Keratinocyte (primary cell): ENCODE measurements around the gene SH3RF1.

Source experiments
- CTCF ChIP-seq, 3 experiments: IDR thresholded peaks in 1 of 3; conservative IDR thresholded peaks in 1 of 3; optimal IDR thresholded peaks in 1 of 3; 2 replicates in 2 of 3; 3 replicates in 1 of 3; pipeline versions ENCODE3 to v1.5.1; 2011; ENCODE audit warnings: low read length in 3 of 3, mild to moderate bottlenecking in 3 of 3, moderate library complexity in 2 of 3, control low read depth in 1 of 3, inconsistent platforms in 1 of 3; ENCODE audit not compliant: insufficient read depth in 2 of 3; ENCODE audit errors: extremely low read depth in 1 of 3
- EZH2 ChIP-seq: IDR thresholded peaks from one replicate; pipeline ENCODE4 v1.6.1; 2012; ENCODE audit warnings: inconsistent platforms, mild to moderate bottlenecking, low read length, moderate library complexity

DNA sequence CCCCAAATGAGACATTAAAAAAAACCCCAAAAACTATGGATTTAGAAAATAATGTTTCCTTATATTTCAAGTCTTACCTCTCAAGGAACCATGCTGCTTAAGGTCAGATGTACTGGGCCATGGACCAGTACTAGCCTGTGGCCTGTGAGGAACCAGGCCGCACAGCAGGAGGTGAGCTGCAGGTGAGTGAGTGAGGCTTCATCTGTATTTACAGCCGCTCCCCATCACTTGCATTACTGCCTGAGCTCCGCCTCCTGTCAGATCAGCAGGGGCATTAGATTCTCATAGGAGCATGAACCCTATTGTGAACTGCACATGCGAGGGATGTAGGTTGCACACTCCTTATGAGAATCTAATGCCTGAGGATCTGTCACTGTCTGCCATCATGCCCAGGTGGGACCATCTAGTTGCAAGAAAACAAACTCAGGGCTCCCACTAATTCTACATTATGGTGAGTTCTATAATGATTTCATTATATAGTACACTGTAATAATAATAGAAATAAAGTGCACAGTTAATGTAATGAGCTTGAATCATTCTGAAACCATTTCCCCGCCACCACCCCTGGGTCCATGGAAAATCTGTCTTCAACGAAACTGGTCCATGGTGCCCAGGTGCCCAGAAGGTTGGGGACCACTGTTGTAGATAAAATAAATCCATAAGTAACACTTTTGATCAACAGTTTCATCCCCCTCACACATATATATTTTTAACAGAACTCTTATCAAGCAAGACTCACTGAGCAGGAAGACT, 155.4 kb downstream of the SH3RF1 start:
- TF ChIP-seq CTCF (optimal IDR thresholded peaks at IDR 0.05 in 1 of 3, IDR thresholded peaks at IDR 0.05 in 1 of 3, conservative IDR thresholded peaks at IDR 0.05 in 1 of 3; ENCODE audit: extremely low read depth in 1 of 3, insufficient read depth in 2 of 3, low read length in 3 of 3) (no peak), EZH2 (no peak)
